Fibroblast of upper back skin (primary cell): Measurements from ENCODE around the gene MKS1.

Experiments
- DNase-seq: peaks from one replicate; pipeline ENCODE4 v3.0.0-alpha.2; 2013

MKS1 gene

DNA sequence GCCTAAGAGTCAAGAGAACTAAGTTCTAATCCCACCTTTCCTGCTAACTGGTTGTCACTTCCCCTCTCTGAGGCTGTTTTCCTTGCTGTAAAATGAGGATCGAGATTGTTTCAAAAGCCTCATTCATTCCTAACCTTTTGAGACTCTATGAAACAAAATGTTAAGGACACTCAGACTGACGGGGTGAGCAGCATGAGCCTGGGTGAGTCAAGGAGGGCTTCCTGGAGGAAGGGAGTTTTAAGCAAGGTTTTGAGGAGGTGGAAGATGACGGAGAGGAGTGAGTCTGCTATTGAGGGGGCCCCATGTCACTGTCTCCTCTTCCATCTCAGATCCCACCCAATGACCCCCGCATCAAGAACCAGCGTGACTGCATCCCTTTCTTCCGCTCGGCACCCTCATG lies 22.4 kb downstream of the MKS1 start:
- no peak for DNase-seq

DNA sequence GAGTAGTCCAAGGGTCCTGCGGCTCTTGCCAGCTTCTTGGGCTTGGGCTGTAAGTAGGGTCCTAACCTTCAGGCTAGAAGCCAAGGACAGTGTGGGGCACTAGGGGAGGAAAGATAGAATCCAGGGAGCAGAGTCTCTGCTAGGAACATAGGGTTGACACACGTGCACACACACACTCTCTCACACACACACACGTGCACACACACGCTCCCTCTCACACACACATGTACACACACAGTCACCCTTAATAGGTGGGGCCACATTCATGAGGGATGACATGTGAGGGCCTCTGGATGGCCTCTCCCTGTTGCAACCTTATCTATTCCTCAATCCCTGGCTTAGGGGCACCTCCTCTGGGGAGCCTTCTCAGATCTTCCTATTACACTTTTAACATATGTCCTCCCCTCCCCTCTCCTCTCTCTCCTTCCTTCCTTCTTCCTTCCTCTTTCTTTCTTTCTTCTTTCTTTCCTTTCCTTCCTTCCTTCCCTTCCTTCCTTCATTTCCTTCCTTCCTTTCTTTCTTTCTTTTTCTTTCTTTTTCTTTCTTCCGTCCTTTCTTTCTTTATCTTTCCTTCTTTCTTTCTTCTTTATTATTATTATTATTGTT lies 23.4 kb downstream of the MKS1 start:
- no peak for DNase-seq

DNA sequence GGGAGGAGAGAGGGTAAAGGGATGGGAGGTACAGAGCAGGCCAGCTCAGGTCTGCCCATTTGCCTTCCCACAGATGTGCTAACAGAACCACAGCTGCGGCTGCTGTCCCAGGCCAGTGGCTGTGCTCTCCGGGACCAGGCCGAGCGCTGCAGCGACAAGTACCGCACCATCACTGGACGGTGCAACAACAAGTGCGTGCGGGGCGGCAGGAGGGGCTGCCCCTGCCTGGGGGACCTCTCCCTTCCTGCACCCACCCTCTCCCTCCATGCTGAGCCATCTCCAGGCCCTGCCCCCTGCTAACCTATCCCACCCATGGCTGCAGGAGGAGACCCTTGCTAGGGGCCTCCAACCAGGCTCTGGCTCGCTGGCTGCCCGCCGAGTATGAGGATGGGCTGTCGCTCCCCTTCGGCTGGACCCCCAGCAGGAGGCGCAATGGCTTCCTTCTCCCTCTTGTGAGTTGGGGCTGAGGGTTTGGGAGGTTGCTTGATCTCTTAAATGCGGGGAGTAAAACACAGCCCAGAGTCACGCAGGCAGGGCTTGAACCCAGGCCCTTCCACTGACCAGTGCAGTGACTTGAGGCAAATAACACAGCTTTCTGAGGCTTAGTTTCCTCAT lies 25.3 kb downstream of the MKS1 start:
- no peak for DNase-seq

DNA sequence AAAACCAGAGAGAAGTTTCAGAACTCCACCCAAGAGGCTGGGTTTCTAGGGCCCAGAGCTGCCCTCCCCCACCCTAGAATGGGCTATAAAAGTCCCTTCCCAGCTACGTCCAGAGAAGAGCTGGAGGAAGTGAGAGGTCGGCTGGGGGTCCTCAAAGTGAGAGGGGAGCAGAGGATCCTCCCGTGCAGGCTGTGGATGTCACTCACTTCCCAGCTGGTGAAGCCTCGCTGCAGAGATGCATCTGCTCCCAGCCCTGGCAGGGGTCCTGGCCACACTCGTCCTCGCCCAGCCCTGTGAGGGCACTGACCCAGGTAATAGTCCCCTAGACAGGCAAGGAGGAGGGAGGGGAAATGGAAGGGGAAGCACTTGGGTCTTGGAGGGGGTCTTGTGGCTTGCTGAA lies 26.4 kb downstream of the MKS1 start, which contains the start of gene EPX:
EPX (plus strand) TSS at position 115 of the 400 bp plus-strand sequence; CDS start at position 236, 121 bp downstream.
- DNase-seq, result no peak

DNA sequence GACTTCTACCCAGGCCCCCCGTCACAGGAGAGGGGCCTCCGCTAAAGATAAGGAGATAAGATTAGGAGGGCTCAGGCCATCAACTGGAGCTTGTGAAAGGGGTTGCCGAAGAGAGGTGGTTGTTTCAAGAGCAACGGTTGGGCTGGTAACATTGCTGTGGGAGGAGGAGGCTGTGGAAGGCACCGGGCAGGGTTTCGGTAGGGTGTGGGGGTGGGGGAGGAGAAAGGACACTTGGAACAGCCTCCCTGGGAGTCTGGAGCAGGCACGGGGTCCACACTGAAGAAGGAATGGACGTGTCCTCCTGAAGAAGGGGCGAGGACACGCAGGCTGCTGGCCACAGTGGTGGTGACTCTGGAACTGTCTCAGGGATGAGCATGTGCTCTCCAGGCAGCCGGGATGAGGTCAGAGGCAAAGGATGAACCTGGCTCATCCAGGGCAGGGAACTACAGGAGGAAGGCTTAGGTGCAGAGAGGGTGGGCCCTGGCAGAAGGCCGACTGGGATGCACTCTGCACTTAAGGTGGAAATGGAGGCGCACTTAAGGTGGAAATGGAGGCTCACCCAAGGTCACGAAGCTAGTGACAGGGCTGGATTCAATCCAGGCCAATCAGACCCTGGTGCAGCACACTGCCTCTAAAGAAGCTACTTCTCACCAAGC lies 27.7 kb downstream of the MKS1 start:
- DNase-seq, result no peak

DNA sequence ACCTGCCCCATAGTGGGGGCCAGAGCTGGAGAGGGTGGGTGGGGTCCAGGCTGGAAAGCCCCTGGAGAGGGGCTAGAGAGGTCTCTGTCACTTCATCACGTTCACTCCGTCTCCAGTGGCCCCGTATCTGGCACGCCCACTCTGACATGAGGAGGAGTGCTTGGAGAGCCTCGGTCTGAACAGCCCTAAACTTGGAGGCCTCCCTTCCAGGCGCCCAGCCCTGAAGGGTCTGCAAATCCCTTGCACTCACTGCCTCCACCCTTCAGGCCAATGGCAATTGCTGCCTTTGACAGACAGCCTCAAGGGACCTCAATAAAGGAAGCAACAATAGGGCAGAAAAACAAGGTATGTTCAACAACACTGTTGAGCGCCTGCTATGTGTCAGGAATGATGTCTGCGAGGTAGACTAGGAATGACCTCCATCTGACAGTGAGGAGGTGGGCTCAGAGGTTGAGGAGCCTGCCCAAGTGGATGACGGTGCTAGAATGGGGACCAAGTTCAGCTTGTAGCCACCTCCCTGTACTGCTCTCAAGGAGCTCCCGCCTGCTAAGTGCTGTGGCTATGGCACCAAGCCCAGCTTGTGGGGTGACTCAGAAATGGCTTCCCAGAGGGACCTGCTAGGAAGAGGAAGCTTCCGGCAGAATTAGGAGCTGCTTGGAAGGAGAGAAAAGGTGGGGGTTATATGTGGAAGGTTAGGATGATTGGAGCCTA lies 29.5 kb downstream of the MKS1 start:
- peak; percentile 88 for DNase-seq

DNA sequence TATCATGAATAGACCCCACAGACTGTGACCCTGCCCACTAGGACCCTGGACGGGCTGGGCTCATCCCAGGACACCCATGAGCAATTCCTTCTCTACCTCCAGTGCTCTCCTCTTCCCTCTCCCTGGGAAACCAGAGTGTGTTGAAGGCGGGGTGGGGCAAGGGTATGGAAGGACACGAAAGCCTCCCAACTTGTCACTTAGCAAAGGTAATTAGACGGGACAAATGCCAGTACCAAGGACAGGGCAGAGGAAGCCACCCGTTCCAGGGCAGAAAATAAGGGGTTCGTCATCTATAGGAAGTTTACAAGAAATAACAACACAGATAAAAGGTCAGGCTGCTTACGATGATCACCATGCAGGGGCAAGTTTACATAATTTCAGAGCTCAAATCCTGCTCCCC lies 31.4 kb downstream of the MKS1 start:
- DNase-seq, result no peak

DNA sequence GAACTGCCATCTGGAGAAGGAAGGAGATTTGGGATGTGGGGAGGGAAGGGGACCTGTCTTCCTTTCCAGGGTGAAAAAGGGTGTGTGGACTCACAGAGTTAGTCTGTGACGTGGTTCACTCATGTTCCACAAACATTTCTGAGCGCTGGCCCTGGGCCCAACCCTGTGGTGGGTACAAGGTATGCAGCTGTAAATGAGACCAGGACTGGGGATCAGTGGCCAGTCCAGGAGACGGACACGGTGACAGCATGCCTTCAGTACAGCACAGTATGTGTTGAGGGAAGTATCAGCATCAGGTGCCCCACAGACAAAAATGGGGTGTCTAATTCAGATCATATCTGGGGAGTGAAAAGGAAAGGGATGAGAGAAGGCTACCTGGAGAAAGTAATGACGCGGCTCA lies 32.0 kb downstream of the MKS1 start:
- DNase-seq, result no peak

DNA sequence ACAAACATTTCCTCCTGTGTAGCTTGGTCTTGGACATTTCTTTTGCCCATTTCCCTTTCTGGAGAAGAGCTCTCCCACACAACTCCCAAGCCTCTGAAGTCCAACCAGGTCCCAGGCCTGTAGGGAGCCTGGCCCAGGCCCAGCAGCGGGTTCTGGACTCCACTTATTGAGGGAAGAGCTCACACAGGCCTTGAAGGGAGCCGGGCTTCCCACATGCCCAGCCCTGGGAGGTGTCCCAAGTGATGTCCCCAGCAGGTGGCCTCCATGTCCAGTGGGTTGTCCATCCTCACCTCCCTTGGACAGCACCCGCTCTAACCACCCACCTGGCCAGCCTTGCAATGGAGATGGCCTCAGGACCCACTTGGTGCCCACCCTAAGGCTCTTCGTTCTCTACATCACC lies 32.5 kb downstream of the MKS1 start:
- no peak for DNase-seq

DNA sequence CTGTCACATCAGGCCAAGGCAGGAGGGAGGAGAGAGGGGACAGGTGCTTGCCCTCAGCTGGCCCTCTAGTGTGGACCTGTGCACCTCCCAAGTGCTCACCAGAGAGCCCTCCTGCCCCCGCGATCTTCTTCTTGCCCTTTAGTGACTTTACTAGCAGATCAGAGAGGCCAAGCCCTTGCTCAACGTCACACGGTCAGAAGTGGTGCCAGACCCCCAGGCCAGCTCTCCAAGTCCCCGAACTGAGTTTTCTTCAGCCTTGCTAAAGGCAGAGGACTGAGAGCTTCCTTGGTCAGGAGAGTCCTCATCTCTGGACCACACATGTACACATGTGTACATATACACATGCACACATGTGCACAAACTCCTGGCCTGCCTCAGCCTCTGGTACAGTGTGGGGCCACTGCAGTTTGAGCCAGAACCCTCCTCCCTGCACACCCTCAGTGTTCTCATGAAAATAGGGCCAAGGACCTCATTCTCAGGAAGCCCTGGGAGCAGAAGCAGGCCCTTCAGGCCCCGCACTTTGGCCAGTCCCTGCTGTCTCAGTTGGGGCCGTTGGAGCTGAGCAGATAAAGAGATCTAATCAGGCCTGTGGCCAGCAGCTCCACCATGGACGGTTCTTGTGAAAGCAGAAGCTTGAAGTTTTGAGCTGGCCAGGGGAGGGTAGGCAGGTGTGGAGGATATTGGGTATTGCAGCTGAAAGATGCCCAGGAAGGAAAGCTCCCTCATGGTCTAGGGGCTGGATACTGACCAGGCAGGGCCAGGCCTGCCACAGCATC lies 33.9 kb downstream of the MKS1 start:
- no peak for DNase-seq

DNA sequence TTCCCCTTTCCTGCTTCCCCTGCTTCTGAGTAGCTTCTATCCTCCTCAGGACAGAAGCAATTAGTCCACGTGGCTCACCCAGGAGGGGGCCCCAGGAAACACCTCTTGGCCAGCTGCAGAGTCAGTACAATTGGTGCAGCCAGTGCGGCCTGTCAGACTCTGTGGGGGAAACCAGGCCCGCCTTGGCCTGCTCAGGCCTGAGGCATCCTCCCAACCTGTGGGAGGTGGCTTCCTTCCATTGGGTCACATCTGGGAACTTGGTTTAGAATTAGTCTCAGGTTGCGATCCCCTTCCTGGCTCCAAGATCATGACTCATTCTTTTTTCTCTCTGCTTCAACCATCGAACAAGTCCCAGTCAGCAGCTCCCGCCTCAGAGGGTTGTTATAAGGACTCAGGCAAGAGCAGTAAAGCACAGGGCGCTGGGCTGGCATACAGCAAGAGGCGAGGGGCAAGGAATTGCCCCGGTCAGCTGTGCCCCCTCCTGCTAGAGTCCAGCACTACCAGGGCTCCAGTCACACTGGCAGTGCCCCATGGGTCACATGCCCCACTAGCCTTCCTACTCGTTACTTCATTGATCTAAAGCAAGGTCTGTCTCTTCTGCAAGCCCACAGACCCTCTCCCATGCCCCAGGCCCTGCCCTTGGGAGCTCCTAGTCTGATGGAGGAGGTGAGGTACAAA lies 34.6 kb downstream of the MKS1 start:
- peak; percentile 62 for DNase-seq

DNA sequence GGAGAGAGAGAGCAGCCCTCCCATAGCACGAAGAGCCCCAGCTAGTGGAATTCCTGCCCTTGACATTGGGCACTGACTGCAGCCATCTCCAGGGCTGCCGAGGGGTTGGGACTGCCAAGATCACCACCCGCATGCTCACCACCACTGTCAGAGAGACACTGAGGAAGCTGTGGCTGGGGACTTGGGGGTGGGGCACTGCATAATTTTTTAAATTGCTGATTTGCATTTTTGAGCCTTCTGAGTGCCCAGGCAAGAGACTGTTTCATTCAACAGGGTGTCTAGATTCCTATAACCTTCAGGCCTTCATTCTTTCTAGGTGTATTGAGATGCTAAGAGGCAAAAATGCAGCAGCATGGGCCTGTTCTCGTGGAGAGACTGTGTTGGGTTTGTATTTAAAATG lies 35.5 kb downstream of the MKS1 start:
- no peak for DNase-seq

DNA sequence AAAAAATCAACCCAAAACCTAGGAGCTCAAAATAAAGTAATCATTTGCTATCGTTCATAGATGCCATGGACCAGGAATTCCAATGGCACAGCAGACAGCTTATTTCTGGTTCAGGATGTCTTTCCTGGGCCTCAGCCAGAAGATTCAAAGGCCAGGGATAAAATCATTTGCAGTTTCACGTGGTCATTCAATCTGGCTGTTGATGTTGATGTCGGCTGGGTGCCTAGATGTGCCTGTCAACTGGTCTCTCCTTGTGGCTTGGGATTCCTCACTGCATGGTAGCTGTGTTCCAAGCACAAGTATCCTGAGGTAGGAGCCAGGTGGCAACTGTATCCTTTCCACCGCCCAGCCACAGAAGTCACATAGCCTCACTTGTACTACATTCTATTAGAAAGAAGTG lies 37.3 kb downstream of the MKS1 start:
- DNase-seq, result no peak

DNA sequence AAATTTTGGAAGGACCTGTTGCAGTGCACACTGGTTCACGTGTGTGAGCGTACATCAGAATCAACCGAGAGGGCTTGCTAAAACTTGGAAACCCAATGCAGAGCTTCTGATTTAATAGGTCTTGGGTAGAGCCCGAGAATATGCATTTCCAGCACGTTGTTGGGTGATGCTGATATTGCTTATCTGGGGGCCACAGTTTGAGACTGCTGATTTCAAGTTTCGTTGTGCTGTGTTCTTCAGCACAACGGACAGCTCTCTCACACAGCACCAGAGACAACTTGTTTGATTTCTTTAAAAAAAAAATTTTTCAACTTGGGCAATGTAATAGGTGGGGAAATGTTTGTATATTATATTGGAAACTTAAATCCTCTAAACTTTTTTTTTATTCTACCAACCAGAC lies 42.9 kb downstream of the MKS1 start:
- DNase-seq, result no peak

DNA sequence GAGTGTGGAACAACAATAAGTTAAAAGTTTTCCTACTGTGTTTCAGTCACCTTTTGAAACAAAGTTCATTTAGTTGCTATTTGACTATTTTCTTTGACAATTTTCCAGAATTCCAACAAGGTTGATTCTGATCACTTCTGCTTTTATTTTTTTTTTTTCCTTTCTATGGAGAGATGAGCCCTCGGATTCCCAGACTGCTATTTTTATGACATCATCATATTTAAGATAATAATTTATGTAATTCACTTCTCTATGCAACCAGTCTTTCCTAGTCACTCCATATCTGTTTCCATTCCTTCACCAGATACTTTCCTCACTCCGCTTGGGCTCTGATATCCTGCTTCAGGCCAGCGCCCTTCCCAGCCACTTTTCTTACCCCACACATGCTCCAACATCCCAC lies 44.2 kb downstream of the MKS1 start:
- DNase-seq, result no peak

DNA sequence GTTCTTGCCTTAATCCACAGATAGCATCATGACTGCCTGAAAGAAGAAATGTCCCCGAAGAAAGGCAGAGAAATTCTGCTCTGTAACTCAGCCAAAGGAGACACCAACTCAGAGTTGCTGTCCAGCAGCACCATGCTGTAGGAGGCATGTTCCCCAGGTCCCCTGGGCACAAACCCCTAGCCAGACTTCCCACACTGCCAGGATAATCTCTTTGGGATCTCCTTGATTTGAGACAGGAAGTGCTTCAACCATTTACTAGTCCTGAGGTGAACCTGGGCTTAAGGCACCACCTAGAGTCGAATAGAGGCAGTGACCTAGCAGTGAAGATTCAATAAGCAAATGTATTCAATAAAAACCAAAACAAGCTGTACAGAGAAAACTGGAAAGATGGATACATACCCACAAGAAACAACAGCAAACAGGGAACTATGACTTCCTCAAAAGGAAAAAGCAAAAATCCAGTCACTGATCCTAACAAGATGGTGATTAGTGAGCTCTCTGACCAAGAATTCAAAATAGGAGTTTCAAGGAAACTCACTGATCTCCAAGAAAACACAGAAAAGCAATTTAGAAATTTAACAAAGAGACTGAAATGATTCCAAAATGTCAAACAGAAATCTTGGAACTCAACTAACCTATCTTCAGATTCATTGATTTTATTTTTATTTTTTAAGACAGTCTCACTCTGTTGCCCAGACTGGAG lies 46.5 kb downstream of the MKS1 start:
- peak; percentile 11 for DNase-seq

DNA sequence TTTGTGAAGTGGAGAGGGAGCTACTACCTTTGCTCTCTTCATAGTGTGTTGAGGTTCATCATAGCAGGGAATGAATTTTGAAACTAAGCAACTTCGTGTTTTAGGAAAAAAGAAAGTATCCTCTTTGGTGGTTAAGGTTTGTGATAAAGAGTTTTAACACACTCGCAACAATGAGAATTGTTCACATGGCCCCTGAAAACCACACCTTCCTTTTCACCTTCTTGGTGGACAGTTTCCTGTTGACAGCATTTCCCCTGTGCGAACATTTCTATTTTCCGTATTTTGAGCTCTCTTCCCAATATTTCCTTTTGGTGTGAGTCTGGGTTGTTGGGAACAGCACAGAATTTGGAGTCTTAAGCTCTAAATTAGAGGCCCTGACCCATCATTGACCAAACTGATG lies 48.4 kb downstream of the MKS1 start:
- DNase-seq, result no peak

DNA sequence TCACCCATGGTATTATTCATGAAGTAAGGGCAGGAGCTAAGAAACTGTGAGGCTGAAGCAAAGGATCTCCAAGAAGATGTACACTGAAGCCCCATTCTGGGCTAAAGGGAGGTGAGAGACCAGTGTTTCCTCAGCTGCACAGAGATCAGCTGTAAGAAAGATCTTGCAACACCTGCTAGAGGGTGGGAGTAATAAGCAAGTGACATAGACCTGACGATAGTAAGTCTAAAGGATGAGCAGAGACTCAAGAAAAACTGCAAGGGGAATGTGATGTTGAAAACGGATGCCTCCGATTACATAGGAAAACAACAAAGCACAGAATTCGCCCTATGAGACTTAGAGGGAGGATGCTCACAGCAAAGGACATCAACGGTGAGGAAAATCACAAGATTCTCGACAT lies 52.4 kb downstream of the MKS1 start, which contains the start of gene OR4D2:
OR4D2 (plus strand) TSS at position 301 of the 400 bp plus-strand sequence. CDS start 2,674 bp downstream, outside the sequence.
- no peak for DNase-seq

DNA sequence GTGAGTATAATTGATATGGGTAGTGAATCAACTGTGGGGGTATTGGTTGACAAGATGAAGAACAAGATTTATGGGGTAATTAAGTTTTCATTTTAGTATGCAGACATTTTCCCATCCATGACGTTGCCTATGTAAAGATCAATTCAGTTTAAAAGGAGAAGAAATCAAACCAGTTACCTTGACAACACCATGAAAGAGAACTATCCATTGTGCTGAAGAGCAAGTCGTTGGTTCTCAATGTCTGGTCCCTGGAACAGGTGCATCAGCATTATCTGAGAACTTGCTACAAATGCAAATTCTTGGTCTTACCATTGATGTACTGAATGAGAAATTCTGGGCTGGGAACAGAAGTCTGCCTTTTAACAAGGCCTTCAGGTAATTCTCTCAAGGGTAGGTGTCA lies 53.1 kb downstream of the MKS1 start:
- no peak for DNase-seq

DNA sequence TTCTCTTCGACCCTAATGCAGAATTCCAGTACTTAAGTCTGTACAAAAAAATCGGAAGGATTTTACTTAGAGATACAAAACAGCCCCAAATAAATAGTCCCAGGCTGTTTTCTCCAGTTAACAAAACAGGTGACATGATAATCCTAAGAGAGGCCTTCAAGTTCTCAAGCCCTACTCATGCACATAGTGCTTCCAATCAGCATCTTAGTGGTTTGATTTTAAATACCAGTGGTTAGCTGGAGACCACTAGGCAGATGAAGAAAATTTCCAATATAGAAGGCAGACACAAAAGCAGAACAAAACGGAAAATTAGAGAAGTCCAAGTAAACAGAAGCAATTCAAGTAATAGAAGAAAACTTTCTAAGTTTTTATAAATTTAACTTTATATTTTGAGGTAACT lies 57.5 kb downstream of the MKS1 start:
- no peak for DNase-seq

DNA sequence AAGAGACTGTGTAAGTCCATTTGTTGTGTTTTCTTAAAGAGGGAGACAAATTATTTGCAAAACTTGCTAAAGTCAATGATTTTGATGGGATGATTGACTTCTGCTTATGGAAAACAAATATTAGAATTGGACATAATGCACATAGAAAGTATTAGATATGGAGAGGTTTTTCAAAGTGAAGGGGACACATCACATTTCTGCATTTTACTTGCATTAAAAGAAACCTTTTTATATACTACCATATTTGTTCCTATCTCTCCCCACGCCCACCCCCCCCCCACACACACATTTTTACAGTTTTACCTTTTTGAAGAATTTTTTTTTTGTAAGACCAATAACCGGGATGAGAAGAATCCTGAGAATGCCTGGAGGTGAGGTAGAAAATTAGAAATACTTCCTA lies 60.9 kb downstream of the MKS1 start:
- DNase-seq, result no peak
